Fibroblast of lung (primary cell): Measurements from ENCODE around the gene SLC39A6. TPM values are rescaled to one million over a fixed set of nuclear protein-coding genes. Genes with fewer than 3 reads are reported as not detected.
A peak's percentile ranks its signal among the peaks of the same experiment; 100 is the strongest.

Experiments
- DNase-seq, 2 donors: peaks; one replicate each; pipeline versions ENCODE4 v3.0.0 to v3.0.0-alpha.2; 2010; ENCODE audit warnings: low read depth in 2 of 2
- H2AFZ ChIP-seq: 2 replicates; pipeline ENCODE4 v1.5.1; 2012; ENCODE audit warnings: low read length, control low read depth, inconsistent platforms
- H3K27ac ChIP-seq: 2 replicates; pipeline ENCODE4 v1.5.1; 2011; ENCODE audit warnings: low read length, control low read depth; ENCODE audit not compliant: insufficient read depth
- H3K27me3 ChIP-seq: 2 replicates; pipeline ENCODE4 v1.5.1; 2011; ENCODE audit warnings: mild to moderate bottlenecking, low read length; ENCODE audit not compliant: control insufficient read depth, insufficient read depth
- H3K36me3 ChIP-seq: 2 replicates; pipeline ENCODE4 v1.5.1; 2011; ENCODE audit warnings: low read length; ENCODE audit not compliant: control insufficient read depth, insufficient read depth
- H3K4me1 ChIP-seq: 2 replicates; pipeline ENCODE4 v1.5.1; 2011; ENCODE audit warnings: low read length; ENCODE audit not compliant: control insufficient read depth, insufficient read depth; ENCODE audit errors: extremely low read depth
- H3K4me2 ChIP-seq: 2 replicates; pipeline ENCODE4 v1.5.1; 2011; ENCODE audit warnings: low read length, control low read depth; ENCODE audit not compliant: insufficient read depth; ENCODE audit errors: extremely low read depth
- H3K4me3 ChIP-seq, 4 experiments: fragments of 200-600 bp in 1 of 4; sonication (generic) in 1 of 4; replicated peaks in 1 of 4; 2 replicates each; pipeline ENCODE4 v1.5.1; 2011 to 2016; ENCODE audit warnings: low read length in 4 of 4, low read depth in 3 of 4, mild to moderate bottlenecking in 3 of 4, control low read depth in 2 of 4, inconsistent platforms in 1 of 4, mixed read lengths in 1 of 4; ENCODE audit not compliant: insufficient read depth in 1 of 4; ENCODE audit errors: control extremely low read depth in 1 of 4
- H3K79me2 ChIP-seq: 2 replicates; pipeline ENCODE4 v1.5.1; 2012; ENCODE audit warnings: mild to moderate bottlenecking, low read length, inconsistent platforms; ENCODE audit not compliant: control insufficient read depth, insufficient read depth
- H3K9ac ChIP-seq: 2 replicates; pipeline ENCODE4 v1.5.1; 2011; ENCODE audit warnings: mild to moderate bottlenecking, low read length, control low read depth; ENCODE audit not compliant: insufficient read depth
- H3K9me3 ChIP-seq: 2 replicates; pipeline ENCODE4 v1.5.1; 2012; ENCODE audit warnings: low read depth, low read length; ENCODE audit not compliant: control insufficient read depth, insufficient read depth
- H4K20me1 ChIP-seq: 2 replicates; pipeline ENCODE4 v1.5.1; 2011; ENCODE audit warnings: low read length; ENCODE audit not compliant: control insufficient read depth, insufficient read depth; ENCODE audit errors: extremely low read depth
- CTCF ChIP-seq, 2 donors: IDR thresholded peaks in 1 of 2; conservative IDR thresholded peaks in 1 of 2; 1 replicate in 1 of 2; 2 replicates in 1 of 2; pipeline ENCODE4 v1.5.1; 2011 to 2012; ENCODE audit warnings: low read length in 2 of 2, control low read depth in 1 of 2, inconsistent platforms in 1 of 2, low read depth in 1 of 2, mild to moderate bottlenecking in 1 of 2
- EZH2 ChIP-seq: IDR thresholded peaks from 2 replicates; pipeline ENCODE4 v1.5.1; 2012; ENCODE audit warnings: low read length, control low read depth, mild to moderate bottlenecking; ENCODE audit errors: missing control alignments
- polyA plus RNA-seq, 2 donors: library from polyadenylated mRNA; depleted of rRNA in 1 of 2; stranded (reverse) in 1 of 2; unstranded in 1 of 2; fragments of >200 nt; gene quantifications; 2 replicates each; pipeline ENCODE4 v1.2.1, GENCODE V29; 2011 to 2012; ENCODE audit warnings: missing spikeins in 1 of 2
- total RNA-seq: library from RNA; depleted of rRNA; stranded (reverse); fragments of >200 nt; gene quantifications from 2 replicates; pipeline ENCODE4 v1.2.1, GENCODE V29; 2014

SLC39A6 gene
- total and polyA plus RNA-seq, 2 donors (not counting 1 experiment from before 2014, with no cell fraction given), result 118 to 164 TPM

DNA sequence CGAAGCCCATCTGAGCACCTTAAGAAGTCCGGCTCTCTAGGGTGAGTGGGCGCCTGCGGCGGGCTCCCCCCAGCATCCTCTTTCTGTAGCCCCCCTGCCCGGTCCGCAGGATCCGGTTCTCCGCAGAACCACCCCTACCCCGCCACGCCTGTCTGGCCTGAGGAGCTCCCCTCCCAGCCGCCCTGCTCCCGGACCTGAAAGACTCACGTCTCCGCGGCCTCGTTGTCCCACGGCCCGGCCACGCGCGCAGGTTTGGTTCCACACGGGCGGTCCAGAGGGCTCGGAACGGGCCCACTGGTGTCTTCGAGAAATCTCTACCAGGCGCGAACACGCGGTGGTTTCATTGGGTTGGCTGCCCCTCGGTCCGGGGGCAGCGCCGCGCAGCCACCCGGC lies 237 bp downstream of the SLC39A6 start:
- peak overlapping the region; percentile 65 to 91 (median 83) for H3K4me3 ChIP-seq
- no peak for DNase-seq
- H3K27ac ChIP-seq, result peak overlapping the region; percentile 48
- peak overlapping the region; percentile 91 for H3K4me2 ChIP-seq
- H3K4me1 ChIP-seq, result no peaks in the 10 kb centered on the region
- H2AFZ ChIP-seq, result peak overlapping the region; percentile 82
- H3K27me3 ChIP-seq, result no peaks in the 10 kb centered on the region
- peak overlapping the region; percentile 92 for H3K9ac ChIP-seq
- H4K20me1 ChIP-seq, result no peaks in the 10 kb centered on the region
- no peak for TF ChIP-seq CTCF (conservative IDR thresholded peaks at IDR 0.05 in 1 of 2, IDR thresholded peaks at IDR 0.05 in 1 of 2; ENCODE audit: low read depth in 1 of 2, low read length in 2 of 2)
- no peak for TF ChIP-seq EZH2
- no peaks in the 10 kb centered on the region for H3K9me3 ChIP-seq
- peaks cover 3% of the 10 kb centered on the region for H3K36me3 ChIP-seq
- H3K79me2 ChIP-seq, result peaks cover 45% of the 10 kb centered on the region

DNA sequence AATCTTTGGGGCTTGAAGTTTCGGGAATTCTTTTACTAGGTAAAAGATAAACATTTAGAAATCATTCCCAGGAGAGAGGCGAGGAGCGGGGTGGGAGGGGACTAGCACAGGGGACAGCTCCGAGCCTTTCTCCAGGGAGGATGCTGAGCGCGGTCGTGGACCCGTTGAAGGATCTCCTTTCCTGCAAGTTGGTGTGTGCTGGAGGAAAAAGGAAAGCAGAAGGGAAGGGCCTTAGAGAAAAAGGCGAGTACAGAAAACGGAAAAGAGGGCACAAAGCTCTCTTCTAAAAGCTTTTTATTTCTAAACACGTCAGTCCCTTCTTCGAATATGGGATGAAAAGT lies 640 bp downstream of the SLC39A6 start:
- peak overlapping the region; percentile 48 for H3K27ac ChIP-seq
- H4K20me1 ChIP-seq, result no peaks in the 10 kb centered on the region
- H3K79me2 ChIP-seq, result peaks cover 45% of the 10 kb centered on the region
- peak; percentile 47 for DNase-seq
- no peaks in the 10 kb centered on the region for H3K4me1 ChIP-seq
- peak overlapping the region; percentile 91 for H3K4me2 ChIP-seq
- peaks cover 3% of the 10 kb centered on the region for H3K36me3 ChIP-seq
- peak overlapping the region; percentile 65 to 91 (median 83) for H3K4me3 ChIP-seq
- no peaks in the 10 kb centered on the region for H3K9me3 ChIP-seq
- TF ChIP-seq CTCF (conservative IDR thresholded peaks at IDR 0.05 in 1 of 2, IDR thresholded peaks at IDR 0.05 in 1 of 2; ENCODE audit: low read depth in 1 of 2, low read length in 2 of 2) (no peak), EZH2 (no peak)
- H3K27me3 ChIP-seq, result no peaks in the 10 kb centered on the region
- H2AFZ ChIP-seq, result peak overlapping the region; percentile 52
- peak overlapping the region; percentile 92 for H3K9ac ChIP-seq

DNA sequence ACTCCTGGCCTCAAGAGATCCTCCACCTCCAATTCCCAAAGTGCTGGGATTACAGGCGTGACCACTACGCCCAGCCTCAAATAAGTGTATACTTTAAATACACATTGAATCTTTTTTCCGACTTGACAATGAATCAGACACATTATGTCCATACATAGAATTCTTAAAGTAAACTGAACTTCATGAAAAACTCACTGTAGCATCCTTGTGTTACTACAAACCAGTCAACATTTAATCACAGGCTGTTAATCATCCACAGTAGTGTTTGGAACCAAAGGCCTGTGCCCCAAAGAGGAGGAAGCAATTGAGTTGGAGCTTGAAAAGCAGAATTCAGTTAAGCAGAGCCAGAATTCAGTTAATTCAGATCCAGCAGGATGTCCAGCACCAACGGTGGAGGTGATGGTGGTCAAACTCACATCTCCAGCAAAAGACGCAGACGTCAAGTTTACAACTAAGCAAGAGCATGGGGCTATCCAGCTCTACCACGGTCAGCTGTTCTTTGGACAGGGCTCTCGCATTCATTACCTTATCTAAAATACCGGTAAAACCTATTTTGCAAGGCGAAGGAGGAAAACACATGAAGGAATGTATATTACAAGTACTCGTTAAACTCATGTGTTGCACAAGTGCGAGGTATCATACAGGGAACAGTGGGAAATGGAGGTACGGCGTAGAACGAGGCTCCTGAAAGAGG lies 1.2 kb downstream of the SLC39A6 start:
- H3K4me1 ChIP-seq, result no peaks in the 10 kb centered on the region
- H3K79me2 ChIP-seq, result peaks cover 41% of the 10 kb centered on the region
- peak; percentile 14 to 58 for DNase-seq
- H2AFZ ChIP-seq, result peak overlapping the region; percentile 49
- H3K27me3 ChIP-seq, result no peaks in the 10 kb centered on the region
- peaks cover 3% of the 10 kb centered on the region for H3K36me3 ChIP-seq
- TF ChIP-seq CTCF (conservative IDR thresholded peaks at IDR 0.05 in 1 of 2, IDR thresholded peaks at IDR 0.05 in 1 of 2; ENCODE audit: low read depth in 1 of 2, low read length in 2 of 2), result no peak
- H3K9ac ChIP-seq, result no peak overlapping the region
- H3K4me3 ChIP-seq, result peak overlapping the region; percentile 65 to 91 (median 83)
- no peaks in the 10 kb centered on the region for H3K9me3 ChIP-seq
- no peak overlapping the region for H3K27ac ChIP-seq
- H3K4me2 ChIP-seq, result peak overlapping the region; percentile 91
- no peaks in the 10 kb centered on the region for H4K20me1 ChIP-seq
